HCT116 (cell line): Measurements from ENCODE around the gene CDH4. TPM values are rescaled to one million over a fixed set of nuclear protein-coding genes. Genes with fewer than 3 reads are reported as not detected.

ENCODE experiments used
- ATAC-seq: fragments of 200-7000 bp; cut with Tn5 transposase; 2 replicates; pipeline ENCODE4 v1.9.1; 2020; ENCODE audit warnings: mild to moderate bottlenecking, moderate library complexity
- BruUV-seq: library from RNA; stranded (reverse); fragments of 400-500 nt; replicated peaks from 2 replicates; lab custom pipeline; 2021; lab: Mats Ljungman, UMichigan
- CTCF ChIA-PET: fragments of 300-600 bp; sonication (Branson Sonifier 250); formaldehyde crosslinking; loops from one replicate; lab custom pipeline; 2021; ENCODE audit warnings: antibody characterized with exemption; lab: Charles Lee
- POLR2A ChIA-PET: fragments of 300-600, 350-600 bp; sonication (Branson Sonifier 250); formaldehyde crosslinking; loops from one replicate; lab custom pipeline; 2021; ENCODE audit warnings: antibody characterized with exemption; lab: Charles Lee
- RAD21 ChIA-PET, 2 experiments: fragments of 300-600 bp; sonication (Branson Sonifier 250); formaldehyde crosslinking; loops; one replicate each; lab custom pipeline; 2023; ENCODE audit warnings: low total read pairs in 2 of 2; ENCODE audit not compliant: uncharacterized antibody in 2 of 2, unreplicated experiment in 2 of 2, low non-redundant PET in 1 of 2; lab: Charles Lee
- DNase-seq: peaks from one replicate; pipeline ENCODE4 v3.0.0-alpha.2; 2010; ENCODE audit warnings: low read depth, low spot score
- H2AFZ ChIP-seq: fragments of 200-600 bp; shearing (Covaris generic), sonication (generic); 2 replicates; pipeline ENCODE4 v1.6.1; 2017; ENCODE audit warnings: low read depth, mixed run types, mixed read lengths, antibody characterized with exemption, low read length; ENCODE audit not compliant: poor library complexity, severe bottlenecking
- H3K27ac ChIP-seq: 2 replicates; pipeline ENCODE4 v1.5.1; 2012; ENCODE audit warnings: low read depth, low read length
- H3K27me3 ChIP-seq: fragments of 200-600 bp; sonication (generic); 2 replicates; pipeline ENCODE4 v1.6.1; 2016; ENCODE audit warnings: mixed run types, low read length, mixed read lengths; ENCODE audit not compliant: insufficient read depth
- H3K36me3 ChIP-seq, 2 experiments: fragments of 200-500 bp in 1 of 2; fragments of 200-600 bp in 1 of 2; sonication (Bioruptor generic) in 1 of 2; sonication (generic) in 1 of 2; 2 replicates each; pipeline versions ENCODE4 v1.5.1 to v1.6.1; 2014 to 2016; ENCODE audit warnings: low read length in 2 of 2, inconsistent platforms in 1 of 2, mixed read lengths in 1 of 2, mixed run types in 1 of 2; ENCODE audit not compliant: insufficient read depth in 2 of 2, control insufficient read depth in 1 of 2
- H3K4me1 ChIP-seq, 2 experiments: fragments of 200-600 bp in 1 of 2; sonication (generic) in 1 of 2; 2 replicates each; pipeline versions ENCODE4 v1.5.1 to v1.6.1; 2012 to 2017; ENCODE audit warnings: low read length in 2 of 2, inconsistent platforms in 1 of 2, mild to moderate bottlenecking in 1 of 2, mixed read lengths in 1 of 2, mixed run types in 1 of 2, moderate library complexity in 1 of 2; ENCODE audit not compliant: insufficient read depth in 2 of 2, control insufficient read depth in 1 of 2
- H3K4me2 ChIP-seq: fragments of 200-600 bp; sonication (generic); 2 replicates; pipeline ENCODE4 v1.6.1; 2017; ENCODE audit warnings: mixed run types, low read length, mixed read lengths
- H3K4me3 ChIP-seq, 2 experiments: fragments of 200-600 bp in 1 of 2; sonication (generic) in 1 of 2; replicated peaks in 1 of 2; 2 replicates each; pipeline ENCODE4 v1.5.1; 2011 to 2016; ENCODE audit warnings: low read length in 2 of 2, control low read depth in 1 of 2, low read depth in 1 of 2, mild to moderate bottlenecking in 1 of 2, mixed read lengths in 1 of 2, mixed run types in 1 of 2
- H3K79me2 ChIP-seq: fragments of 200-600 bp; sonication (generic); 2 replicates; pipeline ENCODE4 v1.6.1; 2017; ENCODE audit warnings: mild to moderate bottlenecking, mixed run types, low read length, moderate library complexity, mixed read lengths; ENCODE audit not compliant: insufficient read depth
- H3K9ac ChIP-seq: fragments of 200-600 bp; sonication (generic); 2 replicates; pipeline ENCODE4 v1.6.1; 2016; ENCODE audit warnings: low read length, mixed read lengths
- H3K9me2 ChIP-seq: fragments of 200-600 bp; sonication (generic), shearing (Covaris generic); 2 replicates; pipeline ENCODE4 v1.6.1; 2017; ENCODE audit warnings: mixed run types, mild to moderate bottlenecking, moderate library complexity; ENCODE audit not compliant: insufficient read depth
- H3K9me3 ChIP-seq, 2 experiments: fragments of 200-500 bp in 1 of 2; fragments of 200-600 bp in 1 of 2; sonication (Bioruptor generic) in 1 of 2; sonication (generic) in 1 of 2; 2 replicates each; pipeline ENCODE4 v1.6.1; 2014 to 2017; ENCODE audit warnings: low read length in 2 of 2, mixed read lengths in 2 of 2, inconsistent platforms in 1 of 2, low read depth in 1 of 2, mild to moderate bottlenecking in 1 of 2, mixed run types in 1 of 2, moderate library complexity in 1 of 2; ENCODE audit not compliant: control insufficient read depth in 1 of 2, insufficient read depth in 1 of 2
- H4K20me1 ChIP-seq: fragments of 200-600 bp; sonication (generic), shearing (Covaris generic); 2 replicates; pipeline ENCODE4 v1.6.1; 2017; ENCODE audit warnings: mixed run types, mild to moderate bottlenecking, moderate library complexity; ENCODE audit not compliant: insufficient read depth
- CBX3 ChIP-seq: IDR thresholded peaks from 2 replicates; pipeline ENCODE4 v1.6.1; 2012; ENCODE audit warnings: low read depth
- CEBPB ChIP-seq: IDR thresholded peaks from 2 replicates; pipeline ENCODE4 v1.6.1; 2012; ENCODE audit warnings: low read depth
- EGR1 ChIP-seq: IDR thresholded peaks from 2 replicates; pipeline ENCODE4 v1.6.1; 2012; ENCODE audit warnings: low read depth
- EZH2phosphoT487 ChIP-seq: fragments of 200-600 bp; IDR thresholded peaks from 2 replicates; pipeline ENCODE4 v1.6.1; 2018; ENCODE audit warnings: antibody characterized with exemption, borderline replicate concordance
- JUND ChIP-seq: IDR thresholded peaks from 2 replicates; pipeline ENCODE4 v1.6.1; 2012
- MAX ChIP-seq: IDR thresholded peaks from 2 replicates; pipeline ENCODE4 v1.6.1; 2012
- POLR2A ChIP-seq: IDR thresholded peaks from 2 replicates; pipeline ENCODE4 v1.7.0; 2011; ENCODE audit warnings: borderline replicate concordance; ENCODE audit not compliant: insufficient read depth, insufficient read length; ENCODE audit errors: extremely low read depth
- POLR2AphosphoS5 ChIP-seq: IDR thresholded peaks from 2 replicates; pipeline ENCODE4 v1.6.1; 2011; ENCODE audit warnings: mild to moderate bottlenecking, low read depth, low read length, moderate library complexity
- REST ChIP-seq: IDR thresholded peaks from 2 replicates; pipeline ENCODE4 v1.6.1; 2012; ENCODE audit warnings: low read depth
- SIN3A ChIP-seq: IDR thresholded peaks from 2 replicates; pipeline ENCODE4 v1.6.1; 2012; ENCODE audit warnings: low read depth
- SP1 ChIP-seq: IDR thresholded peaks from 2 replicates; pipeline ENCODE4 v1.6.1; 2012; ENCODE audit warnings: low read depth
- SRF ChIP-seq: IDR thresholded peaks from 2 replicates; pipeline ENCODE4 v1.6.1; 2012; ENCODE audit warnings: low read depth
- TCF7L2 ChIP-seq: IDR thresholded peaks from 2 replicates; pipeline ENCODE4 v1.7.0; 2011; ENCODE audit warnings: borderline replicate concordance, inconsistent platforms; ENCODE audit not compliant: insufficient read depth, insufficient read length; ENCODE audit errors: extremely low read depth
- YY1 ChIP-seq: IDR thresholded peaks from 2 replicates; pipeline ENCODE4 v1.6.1; 2011; ENCODE audit warnings: low read length, low read depth, moderate library complexity, mild to moderate bottlenecking; ENCODE audit not compliant: insufficient replicate concordance; ENCODE audit errors: extremely low read depth
- ZFX ChIP-seq: fragments of 450-650 bp; IDR thresholded peaks from 2 replicates; pipeline ENCODE4 v1.6.1; 2017
- ZNF274 ChIP-seq: fragments of 200-500 bp; sonication (Bioruptor generic); IDR thresholded peaks from 2 replicates; pipeline ENCODE4 v1.6.1; 2014; ENCODE audit warnings: mild to moderate bottlenecking, low read depth, low read length, inconsistent platforms
- intact Hi-C: fragments of 100-400 bp; cut with micrococcal nuclease; formaldehyde crosslinking; loops from 2 replicates; pipeline ENCODE4 v1.10.0; 2022
- total RNA-seq: library from RNA; stranded (reverse); gene quantifications from one replicate; pipeline ENCODE4 v1.2.1, GENCODE V29; 2021; ENCODE audit not compliant: unreplicated experiment
- TF ChIP-seq, protein P1 (sequence below): IDR thresholded peaks from 2 replicates; pipeline ENCODE4 v1.6.1; 2011; ENCODE audit warnings: mild to moderate bottlenecking, low read length, moderate library complexity; ENCODE audit not compliant: insufficient replicate concordance; ENCODE audit errors: extremely low read depth
- TF ChIP-seq, protein P2 (sequence below): IDR thresholded peaks from 2 replicates; pipeline ENCODE4 v1.6.1; 2012

Gene CDH4
- total RNA-seq, 1 experiment from 2014 or later: not detected

DNA sequence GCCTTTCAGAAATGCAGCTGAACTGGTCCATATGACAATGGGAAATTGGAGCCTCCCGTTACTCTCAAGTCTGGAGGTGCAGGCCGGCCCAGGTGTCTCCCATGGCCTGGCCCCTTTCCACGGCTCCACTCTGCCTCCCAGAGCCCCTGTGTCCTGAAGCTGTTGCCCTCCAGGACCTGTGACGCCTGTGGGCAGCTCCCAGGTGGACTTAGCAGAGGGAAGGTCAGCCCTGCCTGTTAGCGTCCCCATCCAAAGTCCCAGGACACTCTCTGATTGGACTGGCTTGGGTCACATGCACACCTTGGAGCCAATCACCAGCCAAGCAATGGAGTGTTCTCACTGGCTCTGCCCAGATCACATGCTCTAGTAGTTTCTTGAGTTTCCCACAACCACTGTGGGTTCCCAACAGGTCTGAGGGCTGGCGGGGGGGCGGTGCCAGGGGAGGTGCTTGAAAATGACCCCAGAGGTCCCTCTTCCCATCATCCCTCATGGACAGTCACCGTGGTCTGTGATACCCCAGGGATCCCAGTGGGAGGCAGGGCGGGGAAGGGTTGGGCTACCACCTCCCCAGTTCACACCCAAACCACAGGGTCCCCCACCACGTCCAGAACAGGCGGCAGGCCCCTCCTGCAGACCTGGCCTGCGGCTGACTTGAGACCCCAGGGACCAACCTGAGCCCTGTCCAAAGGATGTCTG is 678.1 kb downstream of the CDH4 start (continued):
- TF ChIP-seq, protein P1, sequence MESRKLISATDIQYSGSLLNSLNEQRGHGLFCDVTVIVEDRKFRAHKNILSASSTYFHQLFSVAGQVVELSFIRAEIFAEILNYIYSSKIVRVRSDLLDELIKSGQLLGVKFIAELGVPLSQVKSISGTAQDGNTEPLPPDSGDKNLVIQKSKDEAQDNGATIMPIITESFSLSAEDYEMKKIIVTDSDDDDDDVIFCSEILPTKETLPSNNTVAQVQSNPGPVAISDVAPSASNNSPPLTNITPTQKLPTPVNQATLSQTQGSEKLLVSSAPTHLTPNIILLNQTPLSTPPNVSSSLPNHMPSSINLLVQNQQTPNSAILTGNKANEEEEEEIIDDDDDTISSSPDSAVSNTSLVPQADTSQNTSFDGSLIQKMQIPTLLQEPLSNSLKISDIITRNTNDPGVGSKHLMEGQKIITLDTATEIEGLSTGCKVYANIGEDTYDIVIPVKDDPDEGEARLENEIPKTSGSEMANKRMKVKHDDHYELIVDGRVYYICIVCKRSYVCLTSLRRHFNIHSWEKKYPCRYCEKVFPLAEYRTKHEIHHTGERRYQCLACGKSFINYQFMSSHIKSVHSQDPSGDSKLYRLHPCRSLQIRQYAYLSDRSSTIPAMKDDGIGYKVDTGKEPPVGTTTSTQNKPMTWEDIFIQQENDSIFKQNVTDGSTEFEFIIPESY: no peak
- no peak for TF ChIP-seq SRF
- no peak for TF ChIP-seq TCF7L2

DNA sequence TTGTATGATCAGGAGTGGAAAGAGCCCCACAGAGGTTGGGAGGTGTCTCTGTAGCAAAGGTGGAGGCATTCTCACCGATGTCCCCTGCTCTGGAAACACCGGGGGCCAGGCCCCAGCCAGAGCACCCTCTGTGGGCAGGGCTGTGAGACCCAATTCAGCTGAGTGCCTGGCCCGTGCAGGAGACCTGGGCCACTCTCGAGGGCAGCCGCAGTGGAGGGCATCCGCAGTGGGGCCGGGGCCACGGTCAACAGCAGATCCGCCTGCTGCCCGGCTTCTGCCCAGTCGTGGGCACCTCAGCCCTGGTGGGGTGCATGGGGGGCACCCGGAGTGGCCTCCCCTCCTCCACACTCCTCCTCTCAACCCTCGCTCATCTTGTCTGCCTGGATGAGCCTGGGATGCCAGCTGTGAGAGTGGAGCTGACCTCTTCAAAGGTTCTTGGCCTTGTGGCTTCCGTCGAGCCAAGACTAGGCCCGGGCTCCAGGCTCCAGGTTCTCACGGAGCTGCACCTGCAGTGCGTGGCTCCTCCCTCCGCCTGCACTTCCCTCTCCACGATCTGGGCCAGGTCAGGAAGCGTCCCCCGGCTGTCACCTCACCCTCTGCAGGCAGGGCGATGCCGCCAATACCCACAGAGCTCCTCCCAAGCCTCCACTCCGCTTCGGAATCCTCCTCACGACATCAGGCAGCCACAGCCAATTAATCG is 678.9 kb downstream of the CDH4 start:
- H3K27me3 ChIP-seq: no peaks in the 10 kb centered on the region
- CTCF ChIA-PET: no interaction called here
- no peak overlapping the region for H3K4me3 ChIP-seq
- no peak overlapping the region for H3K9ac ChIP-seq
- no TSS peak for BruUV-seq
- no peaks in the 10 kb centered on the region for H3K9me2 ChIP-seq
- no peaks in the 10 kb centered on the region for H3K79me2 ChIP-seq
- no peak overlapping the region for H2AFZ ChIP-seq
- POLR2A ChIA-PET: no interaction called here
- RAD21 ChIA-PET: no interaction called here
- H3K9me3 ChIP-seq: no peaks in the 10 kb centered on the region
- no peaks in the 10 kb centered on the region for H3K36me3 ChIP-seq
- H3K4me1 ChIP-seq: peaks cover 5% of the 10 kb centered on the region in 2 experiments
- intact Hi-C loops: no loop called here
- H3K27ac ChIP-seq: no peak overlapping the region
- H4K20me1 ChIP-seq: no peaks in the 10 kb centered on the region
- DNase-seq (no peak), ATAC-seq (no peak)
- no peak overlapping the region for H3K4me2 ChIP-seq
- TF ChIP-seq JUND (no peak), ZNF274 (no peak), CBX3 (no peak), SRF (no peak), ZFX (no peak), POLR2AphosphoS5 (no peak), YY1 (no peak), SP1 (no peak), POLR2A (no peak), MAX (no peak), EZH2phosphoT487 (no peak), CEBPB (no peak), SIN3A (no peak), REST (no peak), EGR1 (no peak)
- TF ChIP-seq, protein P2, sequence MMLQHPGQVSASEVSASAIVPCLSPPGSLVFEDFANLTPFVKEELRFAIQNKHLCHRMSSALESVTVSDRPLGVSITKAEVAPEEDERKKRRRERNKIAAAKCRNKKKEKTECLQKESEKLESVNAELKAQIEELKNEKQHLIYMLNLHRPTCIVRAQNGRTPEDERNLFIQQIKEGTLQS: no peak
